22Rv1 (cell line): ENCODE data around the gene SSR2.

Source experiments
- CTCF ChIP-seq: fragments of 450-650 bp; IDR thresholded peaks from 2 replicates; pipeline ENCODE4 v1.5.1; 2017; ENCODE audit warnings: mild to moderate bottlenecking
- ZFX ChIP-seq: fragments of 450-650 bp; IDR thresholded peaks from 2 replicates; pipeline ENCODE4 v1.6.1; 2017; ENCODE audit warnings: antibody characterized with exemption, borderline replicate concordance

DNA sequence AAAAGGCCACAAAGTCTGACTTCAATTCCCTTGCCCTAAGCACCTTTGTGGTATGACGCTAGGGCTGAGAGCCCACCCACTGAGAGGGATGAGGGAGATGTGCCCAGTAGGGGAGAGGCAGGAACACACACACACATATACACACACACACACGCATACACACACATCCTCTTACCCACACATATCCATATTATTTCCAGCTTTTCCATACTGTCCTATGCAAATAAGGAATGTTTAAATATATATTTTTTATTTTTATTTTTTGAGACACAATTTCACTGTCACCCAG is 43.2 kb upstream of the SSR2 start:
- TF ChIP-seq CTCF (no peak), ZFX (no peak)
